GM23338 (cell line): Measurements from ENCODE around the gene UVRAG. TPM values are rescaled to one million over a fixed set of nuclear protein-coding genes. Genes with fewer than 3 reads are reported as not detected.

Experiments
- ATAC-seq: fragments of 200-7000 bp; cut with Tn5 transposase; 3 replicates; pipeline ENCODE4 v1.9.1; 2020
- DNase-seq: peaks from one replicate; pipeline ENCODE4 v3.0.0-alpha.2; 2015; ENCODE audit warnings: low spot score
- H2AFZ ChIP-seq: fragments of 200-600 bp; sonication (generic); 2 replicates; pipeline ENCODE4 v1.8.0; 2016; ENCODE audit warnings: antibody characterized with exemption, mild to moderate bottlenecking, moderate library complexity
- H3F3A ChIP-seq: fragments of 200-600 bp; sonication (generic); replicated peaks from 2 replicates; pipeline ENCODE4 v1.8.0; 2017; ENCODE audit warnings: antibody characterized with exemption, mixed run types, low read depth
- H3K27ac ChIP-seq: fragments of 200-600 bp; sonication (generic); 2 replicates; pipeline ENCODE4 v1.6.1; 2016; ENCODE audit warnings: low read depth
- H3K27me3 ChIP-seq: fragments of 200-600 bp; sonication (generic); 2 replicates; pipeline ENCODE4 v1.8.0; 2016; ENCODE audit warnings: mild to moderate bottlenecking, mixed run types, moderate library complexity; ENCODE audit not compliant: insufficient read depth
- H3K36me3 ChIP-seq: fragments of 200-600 bp; sonication (generic); 2 replicates; pipeline ENCODE4 v1.8.0; 2016; ENCODE audit warnings: mild to moderate bottlenecking; ENCODE audit not compliant: insufficient read depth
- H3K4me1 ChIP-seq: fragments of 200-600 bp; sonication (generic); 2 replicates; pipeline ENCODE4 v1.8.0; 2016; ENCODE audit warnings: mild to moderate bottlenecking, moderate library complexity; ENCODE audit not compliant: insufficient read depth
- H3K4me2 ChIP-seq: fragments of 200-600 bp; sonication (generic); 2 replicates; pipeline ENCODE4 v1.7.1; 2017; ENCODE audit warnings: mixed run types
- H3K4me3 ChIP-seq: fragments of 200-600 bp; sonication (generic); 2 replicates; pipeline ENCODE4 v1.6.1; 2016; ENCODE audit warnings: mixed run types
- H3K79me2 ChIP-seq: fragments of 200-600 bp; sonication (generic); replicated peaks from 2 replicates; pipeline ENCODE4 v1.8.0; 2017; ENCODE audit warnings: mild to moderate bottlenecking; ENCODE audit not compliant: insufficient read depth
- H3K9me2 ChIP-seq: fragments of 200-600 bp; sonication (generic); 2 replicates; pipeline ENCODE4 v1.8.0; 2017; ENCODE audit not compliant: insufficient read depth
- H4K20me1 ChIP-seq: fragments of 200-600 bp; sonication (generic); replicated peaks from 2 replicates; pipeline ENCODE4 v1.8.0; 2017; ENCODE audit warnings: mild to moderate bottlenecking; ENCODE audit not compliant: insufficient read depth
- H3K27ac Mint-ChIP-seq: 2 replicates; pipeline ENCODE4 v1.8.0; 2020; ENCODE audit warnings: inconsistent platforms, mild to moderate bottlenecking, moderate library complexity, mixed read lengths
- H3K27me3 Mint-ChIP-seq: 3 replicates; pipeline ENCODE4 v1.8.0; 2022; ENCODE audit warnings: low read depth, mild to moderate bottlenecking, moderate library complexity, mixed read lengths, inconsistent platforms; ENCODE audit not compliant: insufficient read depth, poor library complexity
- H3K36me3 Mint-ChIP-seq: 3 replicates; pipeline ENCODE4 v1.8.0; 2021; ENCODE audit warnings: low read depth, mild to moderate bottlenecking, inconsistent platforms, moderate library complexity, mixed read lengths
- H3K4me1 Mint-ChIP-seq: 3 replicates; pipeline ENCODE4 v1.8.0; 2020; ENCODE audit warnings: mild to moderate bottlenecking, inconsistent platforms, mixed read lengths
- H3K4me3 Mint-ChIP-seq: 3 replicates; pipeline ENCODE4 v1.8.0; 2021; ENCODE audit warnings: moderate library complexity, mild to moderate bottlenecking, inconsistent platforms, mixed read lengths
- H3K9me3 Mint-ChIP-seq: 3 replicates; pipeline ENCODE4 v1.8.0; 2020; ENCODE audit warnings: moderate library complexity, mild to moderate bottlenecking, inconsistent platforms, mixed read lengths
- CREB1 ChIP-seq: fragments of 250-450 bp; sonication (Bioruptor Pico); IDR thresholded peaks from 2 replicates; pipeline ENCODE4 v1.5.0; 2020; ENCODE audit warnings: low read depth, mild to moderate bottlenecking, moderate library complexity
- CTCF ChIP-seq, 2 experiments: fragments of 200-600 bp in 1 of 2; sonication (generic) in 1 of 2; conservative IDR thresholded peaks; 2 replicates each; pipeline versions ENCODE4 v1.5.1 to v1.6.1; 2016 to 2017; ENCODE audit warnings: antibody characterized with exemption in 2 of 2, low read depth in 2 of 2, mild to moderate bottlenecking in 2 of 2, moderate library complexity in 1 of 2
- EZH2phosphoT487 ChIP-seq: fragments of 200-600 bp; sonication (generic); IDR thresholded peaks from one replicate; pipeline ENCODE4 v1.8.1; 2018; ENCODE audit warnings: antibody characterized with exemption; ENCODE audit not compliant: unreplicated experiment
- JUNB ChIP-seq: IDR thresholded peaks from one replicate; pipeline ENCODE4 v1.6.1; 2016; ENCODE audit warnings: antibody characterized with exemption; ENCODE audit not compliant: unreplicated experiment
- STAT1 ChIP-seq: IDR thresholded peaks from one replicate; pipeline ENCODE4 v1.6.1; 2016; ENCODE audit warnings: antibody characterized with exemption; ENCODE audit not compliant: unreplicated experiment
- ZNF114 ChIP-seq: fragments of 250-450 bp; sonication (Bioruptor Pico); IDR thresholded peaks from 2 replicates; pipeline ENCODE4 v1.5.0; 2020; ENCODE audit warnings: mild to moderate bottlenecking, moderate library complexity
- ZNF462 ChIP-seq: fragments of 250-450 bp; sonication (Bioruptor Pico); IDR thresholded peaks from 2 replicates; pipeline ENCODE4 v1.5.0; 2020; ENCODE audit warnings: mild to moderate bottlenecking, moderate library complexity
- polyA plus RNA-seq: library from polyadenylated mRNA; unstranded; fragments of >200 nt; fragmentation: Nextera tagmentation; extraction: Ambion mirVana; gene quantifications from 2 replicates; pipeline ENCODE4 v1.2.1, GENCODE V29; 2016
- total RNA-seq: library from RNA; depleted of rRNA; stranded (reverse); fragments of >200 nt; shearing (Covaris generic); gene quantifications from 2 replicates; pipeline ENCODE4 v1.2.3, GENCODE V29; 2014

Gene UVRAG
- total and polyA plus RNA-seq, 2 experiments from 2014 or later, result 15.3 to 17.4 TPM

GRCh38 chr11:75986966-75987365, 172.0 kb downstream of the UVRAG start:
- Histone ChIP-seq H2AFZ (no peak overlapping the region), H3K27me3 (no peaks in the 10 kb centered on the region), H3K4me3 (no peak overlapping the region), H3K27ac (no peak overlapping the region), H3K4me2 (no peak overlapping the region), H3F3A (no peaks in the 10 kb centered on the region), H3K79me2 (0 out of 2 replicates have a peak, but pooled peaks cover 4% of the 10 kb centered on the region), H4K20me1 (no peaks in the 10 kb centered on the region), H3K4me1 (peaks cover 3% of the 10 kb centered on the region; the same call in 1 of the 2 replicates), H3K9me2 (no peaks in the 10 kb centered on the region), H3K36me3 (no peaks in the 10 kb centered on the region)
- Mint-ChIP-seq H3K27me3 (no peaks in the 10 kb centered on the region), H3K27ac (no peak overlapping the region), H3K9me3 (no peaks in the 10 kb centered on the region), H3K36me3 (peaks cover 9% of the 10 kb centered on the region; the same call in 2 of the 3 replicates), H3K4me3 (no peak overlapping the region), H3K4me1 (peaks cover 10% of the 10 kb centered on the region; the same call in 2 of the 3 replicates)
- DNase-seq, result no peak
- TF ChIP-seq JUNB, result no peak
- TF ChIP-seq CTCF (conservative IDR thresholded peaks at IDR 0.05; ENCODE audit: low read depth in 2 of 2), result no peak
- TF ChIP-seq EZH2phosphoT487, result no peak
- ATAC-seq, result no peak

- H3K36me3 ChIP-seq, result no peaks in the 10 kb centered on the region
- ATAC-seq, result no peak
- Mint-ChIP-seq H3K4me3 (no peak overlapping the region), H3K4me1 (peaks cover 5% of the 10 kb centered on the region; the same call in 2 of the 3 replicates), H3K27ac (no peak overlapping the region), H3K27me3 (no peaks in the 10 kb centered on the region), H3K9me3 (no peaks in the 10 kb centered on the region), H3K36me3 (no peaks in the 10 kb centered on the region; the same call in 2 of the 3 replicates)
- H3K9me2 ChIP-seq, result 0 out of 2 replicates have a peak, but pooled peaks cover 3% of the 10 kb centered on the region
- H3K79me2 ChIP-seq, result no peaks in the 10 kb centered on the region
- no peak overlapping the region for H2AFZ ChIP-seq
- H3F3A ChIP-seq, result no peaks in the 10 kb centered on the region
- no peak overlapping the region for H3K4me3 ChIP-seq
- H4K20me1 ChIP-seq, result no peaks in the 10 kb centered on the region
- no peak overlapping the region for H3K4me2 ChIP-seq
- no peak for DNase-seq
- no peak overlapping the region for H3K27ac ChIP-seq
- H3K27me3 ChIP-seq, result no peaks in the 10 kb centered on the region
- peaks cover 3% of the 10 kb centered on the region; the same call in 1 of the 2 replicates for H3K4me1 ChIP-seq
- TF ChIP-seq ZNF114 (CRISPR knock-in tag), result no peak
- no peak for TF ChIP-seq EZH2phosphoT487
- TF ChIP-seq JUNB, result no peak
- no peak for TF ChIP-seq STAT1
- TF ChIP-seq CREB1 (CRISPR knock-in tag), result no peak
- no peak for TF ChIP-seq CTCF (conservative IDR thresholded peaks at IDR 0.05; ENCODE audit: low read depth in 2 of 2)
- no peak for TF ChIP-seq ZNF462 (CRISPR knock-in tag)
Observed at GRCh38 chr11:75993126-75993525, 178.1 kb downstream of the UVRAG start.
